ENCODE measurements around the gene JAK1. TPM values are rescaled to one million over a fixed set of nuclear protein-coding genes. Genes with fewer than 3 reads are reported as not detected.
"Not testable (repeated sequence)": the region's sequence is repeated elsewhere in the genome, so short reads cannot be mapped to it uniquely, and the experiment has no call there.

The JAK1 gene
- total RNA-seq, 1 donor from 2014 or later = 75.1 TPM

DNA sequence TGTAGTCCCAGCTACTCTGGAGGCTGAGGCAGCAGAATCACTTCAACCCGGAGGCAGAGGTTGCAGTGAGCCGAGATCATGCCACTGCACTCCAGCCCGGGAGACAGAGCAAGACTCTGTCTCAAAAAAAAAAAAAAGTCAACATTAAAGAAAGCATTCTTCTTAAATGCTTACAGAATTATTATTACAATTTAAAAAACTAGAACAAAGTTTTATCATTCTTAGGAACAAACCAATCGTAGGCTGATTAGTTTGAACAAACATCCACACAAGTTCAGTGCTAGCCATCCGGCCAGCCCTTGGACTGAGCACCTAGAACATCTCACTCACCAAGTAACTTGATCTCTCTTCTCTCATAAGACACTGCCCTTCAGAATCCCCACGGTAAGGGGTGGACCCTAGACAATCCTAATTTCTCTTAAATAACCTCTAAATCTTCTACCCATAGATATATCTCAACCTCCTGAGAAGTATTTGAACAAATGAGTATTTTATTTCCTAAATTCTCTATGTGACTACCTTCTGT lies 16.0 kb downstream of the JAK1 start:
- no peak for DNase-seq (ENCODE audit: low read depth)

DNA sequence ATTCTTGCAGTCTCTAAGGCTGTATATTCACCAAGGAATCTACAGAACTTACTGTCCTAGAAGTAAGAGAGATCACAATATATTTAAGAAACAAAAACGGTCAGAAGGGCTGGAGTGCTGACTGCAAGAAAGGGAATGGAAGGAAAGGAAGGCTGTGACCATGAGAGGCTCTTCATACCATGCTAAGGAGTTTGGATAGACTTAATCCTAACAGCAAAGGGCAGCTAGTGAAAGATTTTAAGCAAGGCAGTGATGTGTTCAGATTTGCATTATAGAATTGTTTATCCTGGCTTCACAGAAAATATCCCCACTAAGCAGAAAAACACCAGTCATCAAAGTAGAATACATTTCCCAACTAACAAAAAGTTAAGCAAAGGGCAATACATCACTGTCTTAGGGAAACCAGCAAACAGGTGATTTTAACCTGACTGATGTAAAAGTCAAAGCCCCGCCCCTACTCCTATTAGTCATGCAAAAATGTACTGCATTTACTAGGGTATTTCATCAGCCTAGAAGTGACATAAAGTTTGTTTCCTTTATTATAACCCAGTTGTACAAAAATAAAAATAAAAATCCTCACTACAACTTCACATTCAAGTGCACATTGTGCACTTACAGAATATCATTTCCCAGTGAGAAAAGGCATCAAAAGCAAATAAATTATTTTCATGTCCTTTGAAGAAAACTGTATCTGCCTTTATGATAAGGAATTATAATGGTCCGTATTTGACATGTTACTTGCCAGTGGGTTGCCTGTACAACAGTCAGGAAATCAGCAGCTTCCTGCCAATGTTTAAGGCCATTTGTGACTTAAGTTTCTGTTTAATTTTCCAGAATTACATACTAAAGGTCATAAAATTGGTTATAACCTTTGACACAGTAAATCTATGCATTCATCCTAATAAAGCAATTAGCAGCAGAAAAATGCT lies 17.2 kb downstream of the JAK1 start:
- no peak for DNase-seq (ENCODE audit: low read depth)

DNA sequence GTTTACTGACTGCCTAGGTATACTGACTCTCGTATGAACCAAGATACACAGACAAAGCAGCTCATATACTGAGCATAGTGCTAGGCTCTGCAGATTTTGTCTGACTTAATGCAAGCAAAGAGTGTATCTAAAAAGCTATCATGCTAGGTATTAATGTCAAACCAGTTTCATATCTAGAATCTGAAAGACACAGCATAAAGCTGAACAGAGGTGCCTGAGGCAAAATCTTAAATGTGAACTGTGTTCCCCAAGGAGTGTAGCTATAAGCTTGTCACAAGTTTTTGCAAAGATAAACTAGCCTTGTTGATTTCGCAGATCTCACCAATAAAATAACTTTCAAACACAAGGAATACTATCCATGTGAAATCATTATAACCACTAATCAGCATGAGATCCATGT lies 18.1 kb downstream of the JAK1 start:
- no peak for DNase-seq (ENCODE audit: low read depth)

DNA sequence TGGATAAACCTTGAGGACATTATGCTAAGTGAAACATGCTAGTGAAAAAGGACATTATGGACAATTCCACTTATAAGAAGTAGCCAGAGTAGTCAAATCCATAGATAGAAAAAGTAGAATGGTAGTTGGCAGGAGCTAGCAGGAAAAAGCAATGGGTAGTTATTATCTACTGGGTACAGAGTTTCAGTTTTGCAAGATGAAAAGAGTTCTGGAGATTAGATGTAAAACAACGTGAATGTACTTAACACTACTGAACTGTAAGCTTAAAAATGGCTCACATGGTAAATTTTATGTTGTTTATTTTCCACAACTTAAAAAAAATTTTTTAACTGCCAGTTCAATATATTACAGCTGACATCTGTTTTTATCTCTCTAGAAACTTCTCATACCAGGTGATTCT lies 19.4 kb downstream of the JAK1 start:
- DNase-seq (ENCODE audit: low read depth) = no peak

DNA sequence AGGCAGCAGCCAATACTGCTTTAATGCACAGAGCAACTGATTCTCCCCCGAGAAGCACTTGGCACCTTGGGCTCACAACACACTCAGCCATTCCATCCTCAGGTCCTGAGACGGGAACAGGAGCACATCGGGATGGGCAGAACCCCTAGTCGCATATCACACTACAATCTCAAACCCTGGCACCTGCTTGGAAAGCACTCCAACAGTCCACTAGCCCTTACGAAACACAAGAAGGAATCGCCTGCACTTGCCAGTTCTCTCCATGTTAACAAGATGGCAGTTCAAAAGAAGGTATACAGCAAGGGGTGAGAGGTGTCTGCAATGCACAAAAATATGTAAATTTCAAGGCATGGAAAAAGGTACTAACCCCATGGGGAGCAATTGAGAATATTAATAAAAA lies 21.4 kb downstream of the JAK1 start:
- DNase-seq (ENCODE audit: low read depth) = no peak

DNA sequence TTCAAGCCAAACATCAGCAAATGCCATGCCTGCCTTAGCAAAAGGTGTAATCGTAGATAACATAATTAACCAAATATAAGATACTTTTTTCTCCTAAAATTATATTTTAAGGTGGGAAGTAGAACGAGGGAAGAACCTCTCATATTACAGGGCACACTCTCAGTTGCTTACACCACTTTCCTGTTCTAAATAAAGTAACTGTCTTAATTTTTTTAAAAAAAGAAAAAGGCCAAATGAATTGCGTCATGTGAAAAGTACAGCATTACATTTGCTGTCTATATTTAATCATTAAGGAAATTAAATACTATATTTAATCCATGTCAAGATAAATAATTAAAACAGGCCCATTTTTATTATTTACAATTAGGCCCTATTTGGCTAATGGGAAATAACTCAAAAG lies 23.7 kb downstream of the JAK1 start:
- DNase-seq (ENCODE audit: low read depth) = no peak

DNA sequence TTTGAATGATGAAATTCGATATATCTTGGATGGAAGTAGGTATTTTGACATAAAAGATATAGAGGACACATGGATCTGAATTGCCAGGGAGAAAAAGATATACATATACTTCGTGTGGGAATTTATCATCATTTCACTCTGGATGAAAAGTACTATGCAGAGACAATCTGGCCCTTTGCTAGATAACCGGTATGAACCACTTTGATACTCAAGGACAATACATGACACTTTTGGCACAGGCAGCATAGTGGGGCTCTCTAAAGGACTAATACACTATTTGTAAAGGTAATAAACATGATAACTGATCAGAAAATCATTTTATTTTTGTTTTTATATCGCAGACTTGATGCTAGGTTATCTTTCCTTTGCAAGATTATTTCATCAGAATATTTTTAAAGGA lies 24.2 kb downstream of the JAK1 start:
- DNase-seq (ENCODE audit: low read depth) = no peak

DNA sequence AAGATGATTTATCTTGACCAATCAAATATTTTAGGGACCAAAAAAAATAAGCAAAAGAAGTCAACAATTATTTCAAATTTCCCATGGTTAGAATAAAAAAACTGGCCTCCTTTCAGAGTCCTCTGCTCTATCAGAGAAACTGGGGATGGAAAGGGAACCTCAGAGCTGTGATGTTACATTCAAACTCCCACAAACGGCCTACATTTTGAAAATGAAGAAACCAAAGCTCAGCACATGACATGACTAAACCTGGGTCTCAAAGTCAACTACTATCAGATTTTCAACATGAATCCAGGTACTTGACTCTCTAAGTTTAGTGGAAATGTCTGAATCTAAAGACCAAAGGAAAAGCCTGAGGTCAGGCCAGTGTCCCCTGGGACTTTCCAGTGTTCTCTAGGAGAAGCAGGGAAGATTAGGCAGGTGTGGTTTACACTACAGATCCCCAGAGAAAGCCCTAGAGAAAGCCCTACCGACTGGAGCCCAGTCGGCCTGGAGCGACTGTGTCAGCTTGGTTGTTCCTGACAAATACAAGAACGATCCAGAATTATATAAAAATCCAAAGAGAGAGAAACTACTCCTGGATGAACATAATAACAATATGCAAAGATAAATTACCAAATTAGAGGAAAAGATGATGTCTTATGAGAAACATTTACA lies 24.8 kb downstream of the JAK1 start:
- no peak for DNase-seq (ENCODE audit: low read depth)

DNA sequence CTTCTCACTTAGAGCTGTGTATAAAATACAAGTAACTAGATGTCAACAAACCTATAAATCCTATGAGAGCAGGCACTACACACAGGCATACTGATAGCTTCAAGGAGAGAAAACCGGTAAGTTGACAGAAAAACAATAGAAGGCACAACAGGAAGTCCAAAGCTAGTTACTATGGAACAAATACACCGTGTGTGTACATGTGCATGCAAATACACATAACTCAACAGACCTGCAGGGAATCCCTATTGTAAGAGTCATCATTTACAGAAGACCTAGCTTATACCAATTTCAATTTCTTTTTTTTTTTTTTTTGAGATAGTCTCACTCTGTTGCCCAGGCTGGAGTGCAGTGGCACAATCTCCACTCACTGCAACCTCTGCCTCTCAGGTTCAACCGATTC lies 26.3 kb downstream of the JAK1 start:
- DNase-seq (ENCODE audit: low read depth) = no peak

DNA sequence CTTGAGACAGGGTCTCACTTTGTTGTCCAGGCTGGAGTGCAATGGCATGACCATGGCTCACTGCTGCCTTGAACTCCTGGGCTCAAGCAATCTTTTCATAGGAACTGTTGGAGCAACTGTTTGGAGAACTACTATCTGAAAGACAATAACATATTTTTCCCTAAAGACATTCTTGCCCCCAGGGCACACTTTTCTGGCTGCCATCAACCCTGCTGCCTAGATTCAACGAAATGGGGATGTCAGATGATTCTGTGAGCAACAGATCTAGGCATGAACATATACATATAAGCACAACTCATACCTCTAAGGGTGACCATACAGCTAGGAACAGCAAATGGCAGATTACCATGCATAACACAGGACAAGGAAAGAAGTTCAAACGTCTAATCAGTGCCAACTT lies 27.4 kb downstream of the JAK1 start:
- DNase-seq (ENCODE audit: low read depth) = no peak

DNA sequence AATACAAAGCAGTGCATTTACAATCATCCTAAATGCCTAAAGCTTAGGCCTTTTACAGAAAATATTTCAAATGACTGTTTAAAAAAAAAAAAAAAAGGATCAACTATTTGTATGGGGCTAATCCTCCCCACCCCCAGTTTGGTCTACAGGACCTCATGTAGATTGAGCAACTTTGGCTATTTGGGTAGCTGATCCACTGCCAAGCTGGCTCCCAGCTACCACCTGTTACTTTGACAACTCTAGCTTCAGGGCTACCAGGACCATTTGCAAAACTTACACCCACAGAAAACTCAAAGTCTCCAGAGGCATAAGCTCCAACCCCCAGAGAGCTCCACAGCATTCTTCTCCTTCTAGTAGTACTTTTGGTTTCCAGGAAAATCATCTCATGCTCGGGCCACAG lies 29.4 kb downstream of the JAK1 start:
- peak; percentile 87 for DNase-seq (ENCODE audit: low read depth)

DNA sequence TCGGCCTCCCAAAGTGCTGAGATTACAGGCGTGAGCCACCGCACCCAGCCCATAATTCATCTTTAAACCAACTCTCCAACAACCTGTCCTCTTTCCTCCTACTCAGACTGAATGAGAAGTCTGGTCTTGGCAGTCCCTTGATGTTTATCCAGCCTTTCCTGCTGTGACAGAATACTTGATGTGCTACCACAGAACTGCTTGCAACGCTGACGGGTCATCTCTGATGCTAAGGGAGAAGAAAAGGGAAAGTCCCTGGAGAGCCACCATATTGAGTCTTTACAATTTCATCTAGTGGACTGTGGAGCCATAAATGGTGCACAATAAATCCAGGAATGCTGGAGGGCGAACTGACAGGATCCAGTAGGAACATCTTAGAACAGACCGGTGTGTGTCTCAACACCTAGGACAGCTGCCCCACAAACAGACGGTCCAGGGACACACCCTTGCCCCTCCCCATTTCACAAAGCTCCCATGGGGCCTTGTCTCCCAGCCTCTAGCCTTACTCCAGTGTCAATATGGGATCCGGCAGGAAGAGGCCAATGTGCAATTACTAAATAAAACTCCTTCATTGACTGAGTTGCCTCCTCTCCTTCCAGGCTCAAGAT lies 30.7 kb downstream of the JAK1 start:
- DNase-seq (ENCODE audit: low read depth) = no peak

DNA sequence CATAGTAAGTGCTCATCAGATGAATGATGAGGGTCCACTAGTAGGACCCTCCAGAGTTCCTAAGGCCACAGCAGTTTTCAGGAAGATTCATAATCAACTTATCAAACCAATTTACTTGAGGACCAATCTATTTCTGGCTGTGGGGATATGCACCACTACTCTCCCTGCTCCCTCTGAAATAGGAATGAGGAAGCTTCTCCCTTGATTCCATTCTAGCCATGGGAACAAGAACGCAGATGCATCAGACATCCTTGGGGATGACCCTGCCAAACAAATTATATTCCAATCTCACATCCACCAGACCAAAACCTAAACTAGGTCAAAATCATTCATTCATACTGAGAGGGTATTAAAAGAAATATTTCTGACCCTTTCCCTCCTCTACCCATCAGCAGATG lies 31.5 kb downstream of the JAK1 start:
- no peak for DNase-seq (ENCODE audit: low read depth)

DNA sequence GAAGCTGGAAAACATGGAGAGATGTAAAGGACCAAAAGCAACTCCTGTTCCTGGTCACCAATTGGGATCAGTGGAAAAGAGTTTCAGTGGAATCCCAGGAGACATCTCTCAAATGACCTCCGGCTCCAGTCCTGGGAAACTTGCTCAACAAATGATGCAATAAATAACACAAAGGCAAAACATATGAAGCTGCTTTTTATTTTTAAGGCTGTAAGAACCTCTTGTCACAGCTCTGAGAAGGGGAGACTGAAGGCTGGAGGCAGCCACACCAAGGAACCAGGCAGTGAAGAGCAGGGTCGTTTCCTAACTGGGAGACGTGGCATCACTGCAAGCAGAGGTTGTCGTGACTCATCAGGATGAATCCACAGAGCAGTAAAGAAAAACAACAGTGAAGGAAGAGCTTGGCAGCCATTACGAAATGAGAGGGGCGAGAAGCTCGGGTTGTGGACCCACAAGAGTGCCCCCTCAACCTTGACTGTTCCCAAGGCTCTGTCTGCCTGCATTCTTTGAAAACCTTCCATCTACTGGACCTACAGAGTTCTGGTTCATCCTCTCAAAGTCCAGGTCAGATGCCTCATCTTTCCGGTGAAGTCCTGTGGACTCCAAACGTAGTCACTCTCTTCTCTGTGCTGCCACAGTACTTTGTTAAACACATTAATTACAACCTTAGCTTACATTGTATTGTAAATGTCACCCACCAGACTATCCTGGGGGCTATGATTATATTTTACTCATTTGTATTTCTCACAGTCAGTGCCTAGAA lies 32.1 kb downstream of the JAK1 start:
- DNase-seq (ENCODE audit: low read depth) = peak; percentile 38

DNA sequence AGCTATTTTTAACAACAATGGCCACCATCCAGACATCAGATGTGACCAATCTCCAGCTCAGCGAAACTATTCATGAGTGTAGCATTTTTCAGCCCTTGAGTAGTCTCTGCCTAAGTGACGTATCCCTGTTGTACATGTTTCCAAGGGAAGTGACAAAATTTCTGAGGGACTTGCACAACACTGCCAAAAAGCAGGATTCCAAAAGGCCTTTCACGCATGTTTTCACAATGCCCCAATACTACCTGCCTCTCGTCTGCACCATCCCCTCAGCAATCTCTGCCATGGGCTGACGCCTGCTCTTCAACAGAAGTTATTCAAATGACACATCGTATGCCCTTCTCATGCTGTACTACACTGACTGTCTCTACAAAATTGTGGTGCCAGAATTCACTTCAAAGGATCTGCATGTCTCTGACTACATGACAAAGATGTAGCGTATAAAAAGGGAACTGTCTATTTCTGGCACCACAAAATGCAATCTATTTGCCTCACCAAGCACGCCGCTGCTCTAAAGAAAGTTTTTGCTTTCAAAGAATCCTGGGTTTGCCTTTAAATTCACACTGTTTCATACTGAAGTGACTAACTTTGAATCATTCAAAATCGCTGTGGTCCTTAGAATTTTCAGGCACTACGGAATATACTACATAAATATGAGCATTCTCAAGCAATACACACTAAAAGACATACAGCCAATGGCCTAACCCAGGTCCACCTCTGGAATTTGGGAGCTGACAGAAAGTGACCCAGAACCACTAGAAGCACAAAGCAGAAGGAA lies 32.9 kb downstream of the JAK1 start:
- DNase-seq (ENCODE audit: low read depth) = peak; percentile 60

DNA sequence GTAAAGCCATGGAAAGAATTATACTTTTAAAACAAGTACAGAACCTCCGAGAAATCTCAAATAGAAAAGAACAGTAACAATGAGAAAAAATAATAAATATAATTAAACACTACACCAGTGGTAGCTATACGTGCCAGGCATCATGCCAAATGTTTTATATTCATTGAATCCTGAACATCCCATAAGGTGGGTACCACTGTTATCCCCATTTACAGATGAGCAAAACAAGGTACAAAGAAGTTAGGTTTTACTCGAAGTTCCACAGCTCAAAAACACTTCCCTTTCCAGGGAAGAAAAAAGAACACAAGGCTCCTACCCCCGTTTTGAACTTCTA lies 33.4 kb downstream of the JAK1 start:
- no peak for DNase-seq (ENCODE audit: low read depth)

DNA sequence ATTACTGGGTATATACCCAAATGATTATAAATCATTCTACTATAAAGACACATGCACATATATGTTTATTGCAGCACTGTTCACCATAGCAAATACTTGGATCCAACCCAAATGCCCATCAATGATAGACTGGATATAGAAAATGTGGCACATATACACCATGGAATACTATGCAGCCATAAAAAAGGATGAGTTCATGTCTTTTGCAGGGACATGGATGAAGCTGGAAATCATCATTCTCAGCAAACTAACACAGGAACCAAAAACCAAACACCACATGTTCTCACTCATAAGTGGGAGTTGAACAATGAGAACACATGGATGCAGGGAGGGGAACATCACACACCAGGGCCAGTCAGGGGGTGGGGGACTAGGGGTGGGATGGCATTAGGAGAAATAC lies 35.7 kb downstream of the JAK1 start:
- DNase-seq (ENCODE audit: low read depth) = not testable (repeated sequence)

DNA sequence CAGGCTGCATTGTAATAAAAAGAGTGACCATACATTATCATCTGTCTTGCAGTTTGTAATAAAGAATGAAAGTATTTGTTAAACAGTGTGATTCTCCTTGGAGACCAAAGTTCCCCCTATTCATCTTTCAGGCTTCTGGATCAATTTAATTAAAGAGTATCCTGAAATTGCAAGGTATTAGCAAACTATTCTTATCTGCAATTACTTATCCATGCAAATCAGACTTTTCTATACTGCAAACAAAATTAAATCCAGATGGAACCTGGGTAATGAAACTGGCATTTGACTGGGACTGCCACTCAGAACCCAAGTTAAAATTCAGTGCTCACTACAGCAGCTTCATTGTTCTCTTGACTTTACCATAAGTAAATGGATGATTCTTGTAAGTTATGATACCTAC lies 37.1 kb downstream of the JAK1 start:
- no peak for DNase-seq (ENCODE audit: low read depth)

DNA sequence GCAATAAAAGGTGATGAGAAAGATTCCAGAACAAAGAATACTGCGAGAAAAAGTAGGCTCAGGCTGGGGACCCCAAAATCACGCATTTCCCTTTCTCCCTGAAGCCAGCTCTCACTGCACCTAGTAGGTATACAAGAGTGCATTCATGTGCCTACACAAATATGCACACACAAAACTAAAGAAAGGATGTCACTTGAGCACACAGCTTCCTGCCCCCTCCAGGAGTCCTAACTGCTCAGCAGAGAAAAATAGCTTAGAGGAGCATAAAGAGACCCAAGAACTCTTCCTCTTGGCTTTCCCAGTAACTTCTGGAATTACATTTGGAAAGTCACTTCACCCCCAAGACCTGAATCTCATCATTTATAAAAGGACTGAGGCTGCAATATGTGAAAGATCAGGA lies 38.0 kb downstream of the JAK1 start:
- DNase-seq (ENCODE audit: low read depth) = no peak

DNA sequence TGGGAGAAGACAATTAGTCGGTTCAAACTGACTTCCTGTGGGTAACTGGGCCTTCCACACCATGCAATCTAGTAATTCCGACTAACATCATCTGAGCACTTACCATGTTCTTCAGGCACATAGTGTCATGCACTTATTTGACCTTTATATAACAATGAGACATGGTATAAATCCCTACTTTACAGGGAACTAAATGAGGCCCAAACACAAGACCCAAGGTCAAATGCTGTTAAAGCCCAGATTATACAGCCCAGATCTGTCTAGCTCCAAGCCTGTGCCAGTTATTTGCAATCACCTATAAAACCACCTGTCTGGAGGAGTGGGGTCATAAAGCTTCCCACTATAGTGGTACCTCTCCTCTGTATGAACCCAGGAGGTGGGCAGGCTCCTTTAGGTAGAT lies 40.8 kb downstream of the JAK1 start:
- no peak for DNase-seq (ENCODE audit: low read depth)

DNA sequence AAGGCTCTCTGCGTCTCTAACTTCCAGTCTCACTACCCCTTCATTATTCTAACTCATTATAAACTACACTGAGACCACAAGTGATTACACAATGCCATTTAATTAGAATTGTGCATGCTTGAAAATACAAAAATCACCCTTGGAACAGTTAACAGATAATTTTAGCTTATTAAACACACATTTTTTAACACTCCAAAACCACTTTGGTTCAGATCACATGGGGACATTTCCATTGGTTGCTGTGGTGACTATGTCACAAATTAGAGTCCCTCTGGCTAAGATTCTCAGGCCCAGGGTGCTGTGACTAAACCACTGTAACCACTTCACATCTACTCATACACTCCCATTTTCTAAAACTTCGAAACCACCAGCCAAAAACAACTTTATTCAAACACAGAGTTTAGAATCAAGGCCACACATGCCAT lies 43.0 kb downstream of the JAK1 start:
- no peak for DNase-seq (ENCODE audit: low read depth)

Data from myocyte (in vitro differentiated cells).